Measurements from ENCODE around the gene GREM1.

GREM1 gene

GRCh38 chr15:32715276-32715675, 2.5 kb upstream of the GREM1 start:
- Histone ChIP-seq H3K9me3 (ENCODE audit: control insufficient read depth, low read length) (no peaks in the 10 kb centered on the region), H3K27me3 (ENCODE audit: control insufficient read depth, insufficient read depth, low read length, poor library complexity, severe bottlenecking) (peaks cover 63% of the 10 kb centered on the region), H3K4me3 (ENCODE audit: insufficient read depth, low read depth, low read length) (no peak overlapping the region), H3K27ac (ENCODE audit: insufficient read depth, low read depth, low read length, poor library complexity, severe bottlenecking) (no peak overlapping the region), H3K36me3 (ENCODE audit: control insufficient read depth, insufficient read depth, low read length) (no peaks in the 10 kb centered on the region), H3K4me1 (ENCODE audit: control insufficient read depth, insufficient read depth, low read length) (no peaks in the 10 kb centered on the region)
- WGBS, 2 experiments, result 93 to 100% methylated on average over 1 to 2 of the region's 4 CpGs

DNA sequence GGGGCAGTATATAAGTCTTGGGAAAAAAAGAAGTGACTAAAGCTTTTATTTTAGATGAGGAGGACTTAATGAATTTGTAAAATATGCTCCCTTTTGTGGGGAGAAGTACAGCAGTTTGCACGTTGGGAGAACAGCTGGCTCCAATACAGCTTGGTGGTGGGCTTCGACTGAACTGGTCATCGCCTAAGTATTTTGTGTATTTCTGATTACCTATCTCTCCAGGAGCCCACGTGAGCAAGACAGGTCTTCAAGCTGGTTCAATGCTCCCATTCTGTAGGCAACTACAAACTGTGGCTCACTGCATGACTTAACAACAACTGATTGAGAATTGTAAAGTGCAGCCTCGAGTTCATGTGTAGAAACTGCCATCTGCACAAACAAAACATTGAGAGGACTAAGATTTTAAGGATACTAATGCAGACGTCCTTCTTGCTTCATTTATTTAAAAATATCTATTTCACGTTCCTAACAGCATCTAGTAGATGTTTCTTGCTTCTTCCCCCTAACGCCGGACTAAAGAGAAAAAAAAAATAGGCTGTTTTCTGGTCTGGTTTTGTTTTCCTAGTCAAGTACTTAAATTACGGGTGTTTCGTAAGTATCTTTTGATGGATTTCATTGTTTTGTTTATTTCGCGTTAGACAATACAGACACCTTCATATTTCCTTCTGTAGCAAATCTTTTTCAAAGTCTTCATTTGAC, 1.4 kb upstream of the GREM1 start:
- Histone ChIP-seq H3K4me1 (ENCODE audit: control insufficient read depth, insufficient read depth, low read length) (no peaks in the 10 kb centered on the region), H3K27ac (ENCODE audit: insufficient read depth, low read depth, low read length, poor library complexity, severe bottlenecking) (no peak overlapping the region), H3K4me3 (ENCODE audit: insufficient read depth, low read depth, low read length) (no peak overlapping the region), H3K9me3 (ENCODE audit: control insufficient read depth, low read length) (no peaks in the 10 kb centered on the region), H3K27me3 (ENCODE audit: control insufficient read depth, insufficient read depth, low read length, poor library complexity, severe bottlenecking) (peaks cover 74% of the 10 kb centered on the region), H3K36me3 (ENCODE audit: control insufficient read depth, insufficient read depth, low read length) (no peaks in the 10 kb centered on the region)
- 54 to 55% methylated on average over 13 of the region's 13 CpGs for WGBS, 2 experiments

GRCh38 chr15:32716915-32717425, 834 bp upstream of the GREM1 start:
- Histone ChIP-seq H3K27me3 (ENCODE audit: control insufficient read depth, insufficient read depth, low read length, poor library complexity, severe bottlenecking) (peaks cover 76% of the 10 kb centered on the region), H3K36me3 (ENCODE audit: control insufficient read depth, insufficient read depth, low read length) (no peaks in the 10 kb centered on the region), H3K4me1 (ENCODE audit: control insufficient read depth, insufficient read depth, low read length) (no peaks in the 10 kb centered on the region), H3K9me3 (ENCODE audit: control insufficient read depth, low read length) (no peaks in the 10 kb centered on the region), H3K4me3 (ENCODE audit: insufficient read depth, low read depth, low read length) (peak overlapping the region; percentile 49), H3K27ac (ENCODE audit: insufficient read depth, low read depth, low read length, poor library complexity, severe bottlenecking) (peak overlapping the region; percentile 31)
- WGBS, 2 experiments, result 22 to 27% methylated on average over 21 of the region's 21 CpGs

GRCh38 chr15:32718227-32718820, 520 bp downstream of the GREM1 start:
- Histone ChIP-seq H3K27me3 (ENCODE audit: control insufficient read depth, insufficient read depth, low read length, poor library complexity, severe bottlenecking) (peaks cover 82% of the 10 kb centered on the region), H3K4me1 (ENCODE audit: control insufficient read depth, insufficient read depth, low read length) (no peaks in the 10 kb centered on the region), H3K4me3 (ENCODE audit: insufficient read depth, low read depth, low read length) (peak overlapping the region; percentile 49), H3K9me3 (ENCODE audit: control insufficient read depth, low read length) (no peaks in the 10 kb centered on the region), H3K36me3 (ENCODE audit: control insufficient read depth, insufficient read depth, low read length) (no peaks in the 10 kb centered on the region), H3K27ac (ENCODE audit: insufficient read depth, low read depth, low read length, poor library complexity, severe bottlenecking) (no peak overlapping the region)
- WGBS, 2 experiments, result 1% methylated on average over 60 of the region's 60 CpGs

GRCh38 chr15:32718821-32719716, 1.3 kb downstream of the GREM1 start:
- 1 to 2% methylated on average over 70 of the region's 70 CpGs for WGBS, 2 experiments
- H3K27ac ChIP-seq (ENCODE audit: insufficient read depth, low read depth, low read length, poor library complexity, severe bottlenecking), result no peak overlapping the region

DNA sequence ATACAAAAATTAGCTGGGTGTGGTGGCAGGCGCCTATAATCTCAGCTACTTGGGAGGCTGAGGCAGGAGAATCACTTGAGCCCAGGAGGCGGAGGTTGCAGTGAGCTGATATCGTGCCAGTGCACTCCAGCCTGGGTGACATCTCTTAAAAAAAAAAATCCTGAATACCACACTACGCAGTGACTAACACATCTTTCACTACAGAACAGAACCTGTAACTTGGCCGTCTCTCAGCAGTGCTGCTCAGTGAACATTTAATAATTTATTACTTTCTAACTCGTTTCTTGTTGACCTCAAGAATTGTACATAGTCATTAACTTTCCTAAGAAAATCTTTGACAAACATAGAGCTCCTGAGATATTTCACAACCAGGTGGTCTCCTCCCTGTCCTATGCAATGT, 3.8 kb downstream of the GREM1 start:
- WGBS, 2 experiments, result 93% methylated on average over 6 of the region's 6 CpGs
- Histone ChIP-seq H3K4me3 (ENCODE audit: insufficient read depth, low read depth, low read length) (no peak overlapping the region), H3K9me3 (ENCODE audit: control insufficient read depth, low read length) (no peaks in the 10 kb centered on the region), H3K4me1 (ENCODE audit: control insufficient read depth, insufficient read depth, low read length) (no peaks in the 10 kb centered on the region), H3K27me3 (ENCODE audit: control insufficient read depth, insufficient read depth, low read length, poor library complexity, severe bottlenecking) (peaks cover 56% of the 10 kb centered on the region), H3K36me3 (ENCODE audit: control insufficient read depth, insufficient read depth, low read length) (no peaks in the 10 kb centered on the region), H3K27ac (ENCODE audit: insufficient read depth, low read depth, low read length, poor library complexity, severe bottlenecking) (no peak overlapping the region)

More at GRCh38 chr15:32718821-32719716, 1.3 kb downstream of the GREM1 start:
- H3K36me3 ChIP-seq (ENCODE audit: control insufficient read depth, insufficient read depth, low read length), result no peaks in the 10 kb centered on the region
- no peaks in the 10 kb centered on the region for H3K4me1 ChIP-seq (ENCODE audit: control insufficient read depth, insufficient read depth, low read length)
- no peaks in the 10 kb centered on the region for H3K9me3 ChIP-seq (ENCODE audit: control insufficient read depth, low read length)
- peaks cover 79% of the 10 kb centered on the region for H3K27me3 ChIP-seq (ENCODE audit: control insufficient read depth, insufficient read depth, low read length, poor library complexity, severe bottlenecking)
- H3K4me3 ChIP-seq (ENCODE audit: insufficient read depth, low read depth, low read length), result peak overlapping the region; percentile 49

DNA sequence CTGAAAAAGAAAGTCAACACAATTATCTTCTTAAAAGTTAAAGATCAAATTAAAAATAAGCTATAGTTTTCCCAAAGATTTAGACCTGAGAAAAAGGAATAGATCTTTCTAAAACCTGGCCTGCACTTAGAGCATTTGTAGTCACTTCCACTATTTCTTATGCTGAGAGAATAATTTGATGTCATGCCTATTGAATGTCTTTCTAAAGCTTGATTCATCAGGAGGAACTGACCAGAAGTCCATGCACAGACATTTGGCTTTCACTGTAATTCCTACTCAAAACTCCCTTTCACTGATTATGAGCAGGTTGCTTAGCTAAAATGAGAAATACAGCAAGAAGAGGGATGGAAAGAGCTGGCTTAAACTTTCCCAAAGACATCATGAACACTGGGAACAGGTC, 4.3 kb downstream of the GREM1 start:
- Histone ChIP-seq H3K36me3 (ENCODE audit: control insufficient read depth, insufficient read depth, low read length) (no peaks in the 10 kb centered on the region), H3K9me3 (ENCODE audit: control insufficient read depth, low read length) (no peaks in the 10 kb centered on the region), H3K27ac (ENCODE audit: insufficient read depth, low read depth, low read length, poor library complexity, severe bottlenecking) (no peak overlapping the region), H3K4me1 (ENCODE audit: control insufficient read depth, insufficient read depth, low read length) (no peaks in the 10 kb centered on the region), H3K4me3 (ENCODE audit: insufficient read depth, low read depth, low read length) (no peak overlapping the region), H3K27me3 (ENCODE audit: control insufficient read depth, insufficient read depth, low read length, poor library complexity, severe bottlenecking) (peaks cover 51% of the 10 kb centered on the region)

DNA sequence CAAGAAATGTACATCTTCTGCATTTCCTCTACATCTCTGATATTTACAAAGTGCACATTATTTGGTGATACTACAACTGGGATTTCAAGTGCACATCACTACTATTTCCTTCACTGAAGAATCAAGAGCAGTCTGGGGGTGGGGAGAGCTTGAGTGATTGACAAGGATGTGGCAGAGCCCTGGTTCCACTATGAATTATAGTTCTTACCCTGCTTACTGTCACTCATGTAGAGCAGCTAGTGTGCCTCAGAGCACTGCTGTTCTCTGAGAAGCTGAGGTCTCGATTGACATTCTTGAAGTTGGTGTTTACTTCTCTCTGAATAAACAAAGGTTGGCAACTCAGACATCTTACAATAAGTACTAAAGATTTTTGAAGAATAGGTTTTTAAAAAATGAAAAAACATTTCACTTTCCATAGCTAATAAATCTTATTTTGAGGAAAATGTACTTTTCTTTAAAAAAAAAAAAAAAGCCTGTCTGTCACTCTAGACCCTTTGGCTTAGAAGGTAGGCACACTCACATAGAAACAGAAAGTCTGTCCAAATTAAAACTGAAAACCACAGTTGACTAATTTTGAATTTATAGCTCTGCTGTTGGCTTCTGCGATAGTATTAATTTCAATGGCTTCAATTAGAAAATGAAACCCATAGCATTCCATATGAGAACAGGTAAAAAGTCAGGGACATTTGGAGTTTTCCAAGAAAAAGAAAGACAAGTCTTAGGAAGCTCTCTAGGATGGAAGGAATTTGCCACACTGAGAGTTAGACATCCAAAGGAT, 5.6 kb downstream of the GREM1 start:
- no peaks in the 10 kb centered on the region for H3K36me3 ChIP-seq (ENCODE audit: control insufficient read depth, insufficient read depth, low read length)
- no peak overlapping the region for H3K27ac ChIP-seq (ENCODE audit: insufficient read depth, low read depth, low read length, poor library complexity, severe bottlenecking)
- no peaks in the 10 kb centered on the region for H3K9me3 ChIP-seq (ENCODE audit: control insufficient read depth, low read length)
- peaks cover 39% of the 10 kb centered on the region for H3K27me3 ChIP-seq (ENCODE audit: control insufficient read depth, insufficient read depth, low read length, poor library complexity, severe bottlenecking)
- H3K4me3 ChIP-seq (ENCODE audit: insufficient read depth, low read depth, low read length), result no peak overlapping the region
- no peaks in the 10 kb centered on the region for H3K4me1 ChIP-seq (ENCODE audit: control insufficient read depth, insufficient read depth, low read length)
- 94 to 97% methylated on average over 2 of the region's 2 CpGs for WGBS, 2 experiments

DNA sequence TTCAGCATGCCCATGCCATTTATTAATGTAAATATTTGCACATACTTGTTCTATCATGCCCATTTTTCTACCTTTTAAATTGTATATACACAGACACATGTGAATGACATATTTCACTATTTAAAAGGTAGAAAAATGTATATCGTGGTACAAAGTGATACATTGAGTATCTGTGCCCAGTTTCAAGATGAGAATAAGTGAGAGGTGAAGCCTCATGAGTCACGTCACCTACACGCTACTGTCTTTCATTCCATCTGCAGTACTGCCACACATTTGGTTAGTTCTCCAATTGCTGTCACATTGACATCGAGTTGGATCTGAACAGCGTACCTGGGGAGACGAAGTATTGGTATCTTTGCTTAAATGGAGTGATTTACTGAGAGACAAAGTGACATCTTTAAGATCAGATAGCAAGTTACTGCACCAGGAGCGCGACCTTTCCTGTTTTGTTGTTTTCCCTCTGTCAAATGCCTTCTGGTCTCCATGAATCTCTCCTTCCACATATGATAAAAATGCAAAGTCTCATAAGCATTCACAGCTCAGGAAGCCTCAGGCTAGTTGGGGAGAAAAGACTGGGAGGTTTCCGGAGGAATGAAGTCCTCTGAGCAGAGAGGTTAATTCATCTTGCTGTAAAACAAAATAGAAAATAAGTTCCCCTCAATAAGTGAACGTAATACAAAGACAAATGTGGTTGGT, 12.0 kb downstream of the GREM1 start:
- Histone ChIP-seq H3K27ac (ENCODE audit: insufficient read depth, low read depth, low read length, poor library complexity, severe bottlenecking) (no peak overlapping the region), H3K4me1 (ENCODE audit: control insufficient read depth, insufficient read depth, low read length) (peaks cover 4% of the 10 kb centered on the region), H3K27me3 (ENCODE audit: control insufficient read depth, insufficient read depth, low read length, poor library complexity, severe bottlenecking) (no peaks in the 10 kb centered on the region), H3K4me3 (ENCODE audit: insufficient read depth, low read depth, low read length) (no peak overlapping the region), H3K9me3 (ENCODE audit: control insufficient read depth, low read length) (no peaks in the 10 kb centered on the region), H3K36me3 (ENCODE audit: control insufficient read depth, insufficient read depth, low read length) (no peaks in the 10 kb centered on the region)
- WGBS, 2 experiments, result 93 to 96% methylated on average over 10 of the region's 10 CpGs
